Right lobe of liver (tissue), 6 donors: ENCODE data around the gene ATPAF2. TPM values are rescaled to one million over a fixed set of nuclear protein-coding genes. Genes with fewer than 3 reads are reported as not detected.

Source experiments
- ATAC-seq, 4 donors: fragments of 200-7000 bp; cut with Tn5 transposase; one replicate each; pipeline ENCODE4 v1.9.1; 2020; ENCODE audit warnings: mild to moderate bottlenecking in 4 of 4, moderate library complexity in 4 of 4
- DNase-seq, 3 donors: peaks; one replicate each; pipeline ENCODE4 v3.0.0-alpha.2; 2020
- H3K27ac ChIP-seq, 3 donors: fragments of 200-600 bp; one replicate each; pipeline ENCODE4 v1.8.0; 2022
- H3K27me3 ChIP-seq, 2 donors: fragments of 200-600 bp; one replicate each; pipeline ENCODE4 v1.8.0; 2022
- H3K36me3 ChIP-seq, 4 donors: fragments of 200-600 bp; sonication (generic) in 1 of 4; one replicate each; pipeline versions ENCODE4 v1.5.1 to v1.8.0; 2017 to 2022; ENCODE audit warnings: control low read depth in 1 of 4
- H3K4me1 ChIP-seq, 4 donors: fragments of 200-600 bp; sonication (generic) in 1 of 4; one replicate each; pipeline versions ENCODE4 v1.5.1 to v1.8.0; 2017 to 2022; ENCODE audit warnings: control low read depth in 1 of 4
- H3K4me3 ChIP-seq, 3 donors: fragments of 200-600 bp; one replicate each; pipeline ENCODE4 v1.8.0; 2022
- H3K9me3 ChIP-seq, 4 donors: fragments of 200-600 bp; sonication (generic) in 1 of 4; one replicate each; pipeline versions ENCODE4 v1.5.1 to v1.8.0; 2017 to 2022; ENCODE audit warnings: control low read depth in 1 of 4
- CTCF ChIP-seq, 4 donors: fragments of 200-600 bp in 3 of 4; fragments of 450-650 bp in 1 of 4; IDR thresholded peaks; one replicate each; pipeline versions ENCODE4 v1.5.1 to v1.8.0; 2016 to 2022; ENCODE audit warnings: antibody characterized with exemption in 4 of 4, mild to moderate bottlenecking in 2 of 4
- POLR2A ChIP-seq: fragments of 450-650 bp; IDR thresholded peaks from one replicate; pipeline ENCODE4 v1.6.1; 2017; ENCODE audit warnings: antibody characterized with exemption, mild to moderate bottlenecking
- WGBS: methylation state at CpG from one replicate; pipeline ENCODE4 v1.1.6; 2018; ENCODE audit warnings: low coverage, low lambda C conversion rate; ENCODE audit not compliant: insufficient coverage; ENCODE audit errors: missing lambda C conversion rate; 5-methylcytosine and 5-hydroxymethylcytosine counted together
- intact Hi-C, 2 donors: fragments of 100-400 bp; cut with DNase I; formaldehyde crosslinking; loops; one replicate each; pipeline versions ENCODE4 v1.11.2 to v1.14.1; 2022
- total RNA-seq, 6 experiments: library from RNA; depleted of rRNA in 2 of 6; stranded (reverse); fragments of >200 nt in 2 of 6; fragmentation: NEBNext Ultra II Directional in 3 of 6; extraction: Animal tissue kit (Norgen Biotek cat#: 25700) in 3 of 6; gene quantifications; one replicate each; pipeline versions ENCODE4 v1.1.0 to v1.2.4, GENCODE V29; 2016 to 2023
- donor health status: DM: no; HTN: yes; CAD: no.
- donor health status: DM: no; HTN: no; CAD: no.
- donor health status: DM: no; HTN: no; CAD: no.
- donor health status: DM: no; HTN: yes; CAD: no.
- donor health status: DM: no; HTN: yes; CAD: no.

Gene ATPAF2
- total RNA-seq, 6 experiments from 2014 or later, result 17.2 to 21.0 (median 19.2) TPM

DNA sequence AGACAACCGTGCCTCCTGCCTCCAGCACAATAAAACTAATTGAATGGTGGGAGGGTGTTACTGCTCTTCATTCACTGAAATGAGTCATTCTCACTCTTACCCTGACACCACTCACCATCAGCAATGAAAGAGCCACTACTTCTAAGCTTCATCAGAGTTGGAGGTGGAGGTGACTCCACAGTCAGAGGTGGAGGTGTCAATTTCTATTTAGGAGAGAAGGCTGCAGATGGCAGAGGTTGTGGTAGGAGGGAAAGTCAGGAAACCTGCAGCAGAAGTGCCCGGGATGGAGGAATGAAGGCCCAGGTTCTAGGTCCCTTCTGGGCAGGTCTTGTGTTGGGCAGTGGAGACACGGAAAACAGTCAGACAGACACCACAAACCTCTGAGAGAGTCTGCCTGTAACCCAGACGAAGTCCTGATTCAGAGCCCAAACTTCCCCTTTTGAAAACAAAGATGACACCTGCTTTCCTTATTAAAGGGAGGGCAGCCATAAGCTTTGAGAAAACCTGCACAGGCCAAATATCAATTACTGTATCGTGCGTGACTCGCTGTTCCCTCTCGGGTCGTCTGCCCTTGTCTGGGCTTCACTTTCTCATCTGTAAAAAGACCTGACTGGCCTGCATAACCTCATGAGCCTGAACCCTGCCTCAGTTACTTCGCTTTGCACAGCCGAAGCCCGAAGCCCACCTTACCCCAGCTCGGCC is 668 bp downstream of the ATPAF2 start:
- Histone ChIP-seq H3K4me3 (peak overlapping the region; percentile 87 to 90 (median 89)), H3K4me1 (peaks cover 0 to 28% (median 6%) of the 10 kb centered on the region in 4 donors), H3K27me3 (no peaks in the 10 kb centered on the region), H3K27ac (peak overlapping the region in 2 of 3 donors; percentile 50 to 69), H3K9me3 (no peaks in the 10 kb centered on the region), H3K36me3 (no peaks in the 10 kb centered on the region)
- intact Hi-C loops, result no loop called here
- TF ChIP-seq CTCF (IDR thresholded peaks at IDR 0.05) (no peak), POLR2A (no peak)
- ATAC-seq (no peak), DNase-seq (no peak)
- WGBS, result 14% methylated on average over 5 of the region's 13 CpGs

DNA sequence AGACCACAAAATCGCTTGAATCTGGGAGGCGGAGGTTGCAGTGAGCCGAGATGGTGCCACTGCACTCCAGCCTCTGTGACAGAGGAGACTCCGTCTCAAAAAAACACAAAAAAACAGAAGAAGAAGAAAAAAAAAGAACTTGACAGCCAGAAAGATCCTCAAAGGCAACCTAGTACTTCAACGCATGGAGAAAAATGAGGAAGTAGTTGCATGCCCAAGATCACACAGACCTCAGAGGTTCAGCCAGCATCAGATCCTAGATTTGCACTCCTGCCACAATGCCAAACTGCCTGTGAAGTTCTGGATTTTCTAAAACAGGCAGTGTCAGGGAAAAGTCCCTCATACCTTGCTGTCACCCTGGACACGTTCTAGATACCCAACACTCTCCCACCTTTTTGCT is 1.5 kb downstream of the ATPAF2 start:
- Histone ChIP-seq H3K4me3 (no peak overlapping the region), H3K27ac (no peak overlapping the region), H3K4me1 (peaks cover 0 to 23% (median 6%) of the 10 kb centered on the region in 4 donors), H3K36me3 (no peaks in the 10 kb centered on the region), H3K9me3 (no peaks in the 10 kb centered on the region), H3K27me3 (no peaks in the 10 kb centered on the region)
- WGBS, result 65% methylated on average over 6 of the region's 6 CpGs
- ATAC-seq (no peak), DNase-seq (no peak)
- intact Hi-C loops, result no loop called here
- TF ChIP-seq CTCF (IDR thresholded peaks at IDR 0.05), result no peak
- no peak for TF ChIP-seq POLR2A

- ATAC-seq (no peak), DNase-seq (no peak)
- Histone ChIP-seq H3K36me3 (no peaks in the 10 kb centered on the region), H3K4me1 (peaks cover 0 to 19% (median 4%) of the 10 kb centered on the region in 4 donors), H3K4me3 (no peak overlapping the region), H3K27ac (no peak overlapping the region), H3K9me3 (no peaks in the 10 kb centered on the region), H3K27me3 (no peaks in the 10 kb centered on the region)
- no peak for TF ChIP-seq CTCF (IDR thresholded peaks at IDR 0.05)
- no peak for TF ChIP-seq POLR2A
- intact Hi-C loops, result no loop called here
- 0% methylated on average over 1 of the region's 2 CpGs for WGBS
These were observed 3.3 kb downstream of the ATPAF2 start for GRCh38 chr17:18035704-18036103.

- intact Hi-C loops, result no loop called here
- DNase-seq (no peak), ATAC-seq (peak; percentile 92 to 97 (median 93))
- Histone ChIP-seq H3K4me3 (no peak overlapping the region), H3K36me3 (no peaks in the 10 kb centered on the region), H3K4me1 (peaks cover 0 to 12% (median 4%) of the 10 kb centered on the region in 4 donors), H3K27ac (no peak overlapping the region), H3K9me3 (no peaks in the 10 kb centered on the region), H3K27me3 (no peaks in the 10 kb centered on the region)
- WGBS, result 14% methylated on average over 5 of the region's 5 CpGs
- peak; percentile 59 to 71 (median 64) for TF ChIP-seq CTCF (IDR thresholded peaks at IDR 0.05)
- TF ChIP-seq POLR2A, result no peak
These were observed 5.4 kb downstream of the ATPAF2 start for GRCh38 chr17:18033442-18034099.
